ENCODE results near the gene NDUFAF3.

NDUFAF3 gene

GRCh38 chr3:49054344-49054862, 32.5 kb downstream of the NDUFAF3 start:
- Mint-ChIP-seq H3K27ac (no peak overlapping the region), H3K9me3 (no peaks in the 10 kb centered on the region), H3K4me1 (no peaks in the 10 kb centered on the region), H3K27me3 (no peaks in the 10 kb centered on the region), H3K4me3 (no peak overlapping the region)
- no peak for DNase-seq
- ATAC-seq, result no peak

- Mint-ChIP-seq H3K9me3 (no peaks in the 10 kb centered on the region), H3K27me3 (no peaks in the 10 kb centered on the region), H3K27ac (peak overlapping the region in 1 of 2 donors; percentile 23), H3K4me1 (peaks cover 4% of the 10 kb centered on the region), H3K4me3 (no peak overlapping the region)
- ATAC-seq, result no peak
- no peak for DNase-seq
Observed at GRCh38 chr3:49057268-49057667, 35.3 kb downstream of the NDUFAF3 start.

GRCh38 chr3:49058011-49058410, 36.1 kb downstream of the NDUFAF3 start:
- Mint-ChIP-seq H3K27ac (no peak overlapping the region), H3K27me3 (no peaks in the 10 kb centered on the region), H3K4me1 (peaks cover 4% of the 10 kb centered on the region), H3K9me3 (no peaks in the 10 kb centered on the region), H3K4me3 (no peak overlapping the region)
- ATAC-seq, result no peak
- DNase-seq, result no peak
